ENCODE data around the gene CLDN22. TPM values are rescaled to one million over a fixed set of nuclear protein-coding genes. Genes with fewer than 3 reads are reported as not detected.

Gene CLDN22
- total RNA-seq (2014; rRNA removed): not detected in 2 replicates
- polyA plus RNA-seq (2012): 0.02 TPM

DNA sequence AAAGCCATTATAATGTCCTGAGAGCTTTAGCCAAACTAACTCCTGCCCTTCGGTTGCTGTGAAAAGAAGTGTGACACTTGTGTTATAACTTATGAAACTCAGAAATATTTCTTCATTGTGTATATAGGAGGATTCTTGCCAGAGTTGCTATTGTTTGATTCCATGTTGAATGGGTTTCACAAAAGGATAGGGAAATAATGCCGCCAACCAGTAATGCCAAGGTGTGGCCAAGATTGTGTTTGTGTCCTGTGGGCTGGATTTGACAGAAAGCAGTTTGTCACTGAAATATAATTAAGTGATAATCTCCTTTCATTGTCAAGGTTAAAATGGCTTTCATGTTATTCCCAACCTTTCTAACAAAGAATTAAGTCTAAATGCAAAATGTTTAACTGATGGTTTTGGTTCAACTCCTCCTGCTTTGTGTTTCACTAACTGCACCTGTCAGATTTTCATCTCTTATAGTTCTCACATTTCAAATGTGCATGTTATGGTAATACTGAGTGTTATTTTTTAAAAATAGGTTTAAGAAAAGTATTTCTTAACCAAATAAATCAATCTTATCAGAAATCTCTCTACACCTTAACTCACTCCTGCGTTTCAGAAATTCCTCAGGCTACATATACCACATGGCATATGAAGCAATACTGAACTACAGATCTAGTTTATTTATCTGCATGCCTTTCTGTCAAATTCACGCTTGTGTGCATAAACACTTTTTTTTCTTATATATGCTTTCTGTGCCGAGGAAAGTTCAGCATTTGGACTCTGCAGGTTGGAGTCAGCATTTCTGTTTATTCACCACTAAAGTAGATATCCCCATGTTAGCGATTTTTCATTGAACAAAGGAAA, at the start of gene CLDN22:
CLDN22 (minus strand) TSS at position 66 of the 849 bp plus-strand sequence; CDS start at position 8, 58 bp downstream.
- DNase-seq (ENCODE audit: low read depth): no peak

DNA sequence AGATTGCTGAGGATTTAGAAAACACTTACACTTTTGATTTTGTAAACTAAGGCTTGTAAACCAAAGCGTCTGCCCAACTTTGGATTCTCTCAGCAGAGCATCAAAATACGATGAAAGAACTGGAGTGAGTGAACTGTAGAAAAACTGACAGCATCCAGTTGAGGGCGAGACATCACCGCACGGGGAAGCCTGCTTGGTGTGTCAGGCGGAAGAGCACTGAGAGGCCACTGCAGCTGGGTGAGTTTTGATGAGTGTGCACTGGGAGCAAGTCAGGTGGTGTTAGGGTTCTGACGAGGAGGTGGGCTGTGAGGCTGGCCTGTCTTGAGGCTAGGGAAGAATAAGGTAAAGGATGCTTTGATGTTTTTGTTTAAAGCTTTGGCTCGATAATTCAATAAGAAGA, 49.0 kb upstream of the CLDN22 start:
- DNase-seq (ENCODE audit: low read depth): no peak

DNA sequence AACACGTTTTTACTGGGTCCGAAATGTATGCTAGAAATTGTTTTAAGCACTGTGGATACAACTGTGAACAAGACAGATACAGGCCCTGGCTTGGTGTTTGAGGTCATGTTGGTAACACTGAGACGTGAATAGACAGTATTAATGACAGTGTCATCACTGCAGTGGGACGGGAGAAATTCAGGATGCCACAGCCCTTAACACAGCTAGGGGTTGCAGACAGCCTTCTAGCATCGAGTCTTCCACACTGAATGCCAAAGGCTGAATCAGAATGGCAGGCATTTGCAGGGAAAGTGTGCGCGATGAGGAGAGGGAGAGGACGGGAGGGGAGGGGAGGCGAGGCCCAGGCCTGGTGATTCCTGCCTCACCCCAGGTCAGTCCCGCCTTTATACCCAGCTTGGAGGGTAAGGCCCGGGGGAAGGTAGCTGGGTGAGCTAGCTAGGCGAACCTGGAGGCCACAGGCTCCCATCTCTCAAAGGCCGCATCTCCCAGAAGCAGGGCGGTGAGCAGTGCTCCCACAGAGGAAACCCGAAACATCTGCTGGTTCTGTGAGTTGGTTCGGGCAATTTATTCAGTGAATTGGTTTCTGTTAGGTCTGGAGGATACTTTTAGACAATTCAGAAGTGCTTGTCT, 46.2 kb upstream of the CLDN22 start:
- no peak for DNase-seq (ENCODE audit: low read depth)

DNA sequence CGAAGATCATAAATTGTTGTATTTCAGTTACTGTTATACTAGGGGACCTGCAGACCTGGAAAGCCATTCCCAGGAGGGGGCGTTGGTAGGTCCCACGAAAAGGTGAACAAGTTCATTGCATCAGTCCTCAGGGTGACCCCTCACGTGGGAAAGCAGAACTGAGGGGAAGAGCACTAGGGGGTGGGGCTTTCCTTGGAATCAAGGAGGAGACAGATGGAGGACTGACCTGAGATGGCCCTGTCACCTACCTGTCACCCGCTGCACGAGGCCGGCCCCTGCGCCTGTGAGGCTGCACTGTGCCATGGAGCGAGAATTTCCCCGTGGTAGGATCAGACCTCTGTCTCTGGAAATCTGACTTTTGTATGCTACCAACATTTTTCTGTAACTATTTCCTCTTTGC, 43.9 kb upstream of the CLDN22 start:
- no peak for DNase-seq (ENCODE audit: low read depth)

DNA sequence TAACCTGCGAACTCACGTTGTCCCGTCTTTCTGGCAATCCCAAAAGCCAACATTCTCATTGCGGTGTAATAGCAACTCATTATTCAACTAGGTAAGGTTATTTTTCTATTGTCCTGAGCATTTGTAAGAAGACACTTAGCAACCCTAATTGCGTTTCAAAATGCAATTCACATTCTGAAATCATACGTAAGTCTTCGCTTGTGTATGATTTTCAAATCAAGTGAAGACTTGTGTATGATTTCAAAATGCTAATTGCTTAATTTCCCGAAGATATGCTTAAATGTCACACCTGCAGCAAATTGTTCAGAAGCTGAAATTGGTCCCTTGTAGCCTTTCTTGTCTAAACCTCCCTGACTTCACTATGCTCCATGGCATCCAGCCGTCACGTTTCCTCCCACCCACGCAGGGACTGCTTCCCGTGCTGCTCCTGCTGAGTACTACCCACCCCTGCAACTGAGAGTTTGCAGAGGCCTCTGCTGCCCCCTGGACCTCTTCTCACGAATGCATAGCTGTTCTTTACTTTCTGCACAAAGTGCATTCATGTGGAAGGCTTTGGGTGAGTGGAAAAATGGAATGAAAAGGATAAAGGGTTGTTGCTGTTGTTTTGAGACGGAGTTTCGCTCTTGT, 43.0 kb upstream of the CLDN22 start:
- peak; percentile 18 for DNase-seq (ENCODE audit: low read depth)

DNA sequence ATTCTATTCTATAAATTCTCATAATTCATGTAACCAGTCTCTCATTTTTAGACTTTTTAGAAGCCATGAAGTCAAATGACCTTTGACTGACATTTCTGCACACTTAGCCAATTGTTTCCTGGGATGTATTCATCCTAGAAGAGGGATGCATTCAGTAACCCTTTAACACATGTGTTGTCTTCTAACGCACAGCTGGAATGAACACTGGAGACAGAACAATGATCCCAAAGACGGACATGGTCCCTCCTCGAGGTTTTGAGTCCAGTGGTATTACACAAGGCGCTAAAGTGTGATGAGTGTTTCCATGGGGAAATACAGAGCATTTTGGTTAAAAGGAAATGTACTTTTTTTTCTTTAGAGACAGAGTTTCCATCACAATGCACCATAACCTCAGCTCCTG, 42.0 kb upstream of the CLDN22 start:
- no peak for DNase-seq (ENCODE audit: low read depth)

DNA sequence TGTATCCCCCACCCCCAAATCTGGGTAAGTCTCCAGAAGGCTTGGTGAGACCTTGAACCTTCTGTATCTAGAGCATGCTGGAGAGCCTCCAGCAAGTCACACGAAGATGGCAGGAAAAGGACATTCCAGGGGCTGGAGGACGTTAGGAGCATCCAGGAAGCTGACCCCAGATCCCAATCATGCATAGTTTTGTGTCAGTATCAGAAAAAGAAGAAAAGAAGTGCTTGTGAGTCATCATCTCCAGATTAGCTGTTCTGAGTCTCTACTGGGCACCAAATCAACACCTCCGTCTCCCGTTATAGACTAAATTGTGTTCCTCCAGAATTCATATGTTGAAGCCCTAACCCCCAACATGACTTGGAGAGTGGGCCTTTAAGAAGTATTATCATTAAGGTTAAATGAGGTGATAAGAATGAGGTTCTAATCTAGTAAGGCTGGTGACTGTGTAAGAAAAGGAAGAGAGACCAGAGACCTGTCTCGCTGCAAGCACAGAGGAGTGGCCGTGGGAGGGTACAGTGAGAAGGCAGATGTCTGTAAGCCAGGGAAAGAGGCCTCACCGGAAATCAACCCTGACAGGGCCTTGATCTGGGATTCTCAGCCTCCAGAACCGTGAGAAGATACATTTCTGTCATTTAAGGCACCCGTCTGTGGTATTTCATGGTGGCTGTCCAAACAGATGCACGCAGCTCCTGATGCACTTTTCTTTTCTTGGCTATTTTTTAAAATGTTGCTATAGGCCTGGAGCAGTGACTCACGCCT, 40.3 kb upstream of the CLDN22 start:
- peak; percentile 28 for DNase-seq (ENCODE audit: low read depth)

DNA sequence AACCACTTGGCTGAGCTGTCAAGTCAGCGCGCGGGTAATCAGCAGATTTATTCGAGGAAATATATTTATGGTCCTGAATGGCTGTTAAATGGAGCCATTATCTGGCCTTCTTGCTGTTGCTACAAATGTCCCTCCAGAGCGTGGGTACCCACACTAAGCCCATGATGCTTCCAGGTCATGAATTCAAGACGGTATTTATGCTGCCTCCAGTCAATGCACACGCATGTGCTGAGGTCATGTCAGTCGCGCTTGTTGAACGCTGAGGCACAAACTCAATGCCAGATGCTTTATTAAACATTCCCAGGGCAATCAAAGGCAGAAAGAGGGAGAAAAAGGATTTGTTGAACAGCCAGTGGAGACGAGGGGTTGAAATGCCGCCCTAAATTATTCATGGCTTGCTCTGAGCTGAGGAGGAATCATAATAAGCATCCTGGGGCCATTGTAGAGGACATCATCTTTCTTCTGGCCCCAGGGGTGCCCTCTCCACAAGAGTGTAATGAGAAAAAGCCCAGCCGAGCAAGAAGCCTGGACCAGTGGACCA, 38.2 kb upstream of the CLDN22 start:
- DNase-seq (ENCODE audit: low read depth): no peak

DNA sequence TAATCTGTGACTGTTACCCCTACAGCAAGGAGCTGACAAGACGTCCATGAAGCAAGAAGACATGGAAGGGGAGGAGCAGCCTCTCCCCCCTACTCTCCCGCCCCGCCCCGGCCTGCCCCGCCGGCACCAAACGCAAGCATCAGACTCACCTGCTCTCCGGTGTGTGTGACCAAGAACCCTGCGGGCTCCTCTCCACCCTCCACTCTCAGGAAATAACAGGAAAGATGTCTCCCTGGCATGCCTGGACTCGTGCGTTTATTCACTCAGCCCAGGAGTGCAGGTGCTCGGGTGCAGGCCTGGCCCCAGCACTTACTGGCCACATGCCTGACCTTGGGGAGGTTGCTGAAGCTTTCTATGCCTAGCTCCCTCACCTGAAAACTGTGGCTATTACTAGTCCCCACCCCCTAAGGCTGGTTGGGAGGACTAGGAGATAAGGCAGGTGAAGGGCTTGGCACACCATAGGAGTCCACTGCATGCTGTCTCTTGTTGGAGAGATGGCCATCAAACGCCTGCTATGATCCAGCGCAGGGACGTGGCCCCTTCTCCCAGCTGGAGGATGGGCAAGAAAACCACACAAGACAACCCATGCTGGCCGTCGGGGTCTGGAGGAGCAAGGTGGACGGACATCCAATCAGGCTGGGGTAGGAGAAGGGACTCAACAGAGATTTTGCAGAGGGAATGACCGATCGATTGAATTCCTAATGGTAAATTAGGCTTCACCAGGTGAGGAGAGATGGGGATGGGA, 37.0 kb upstream of the CLDN22 start:
- DNase-seq (ENCODE audit: low read depth): no peak

DNA sequence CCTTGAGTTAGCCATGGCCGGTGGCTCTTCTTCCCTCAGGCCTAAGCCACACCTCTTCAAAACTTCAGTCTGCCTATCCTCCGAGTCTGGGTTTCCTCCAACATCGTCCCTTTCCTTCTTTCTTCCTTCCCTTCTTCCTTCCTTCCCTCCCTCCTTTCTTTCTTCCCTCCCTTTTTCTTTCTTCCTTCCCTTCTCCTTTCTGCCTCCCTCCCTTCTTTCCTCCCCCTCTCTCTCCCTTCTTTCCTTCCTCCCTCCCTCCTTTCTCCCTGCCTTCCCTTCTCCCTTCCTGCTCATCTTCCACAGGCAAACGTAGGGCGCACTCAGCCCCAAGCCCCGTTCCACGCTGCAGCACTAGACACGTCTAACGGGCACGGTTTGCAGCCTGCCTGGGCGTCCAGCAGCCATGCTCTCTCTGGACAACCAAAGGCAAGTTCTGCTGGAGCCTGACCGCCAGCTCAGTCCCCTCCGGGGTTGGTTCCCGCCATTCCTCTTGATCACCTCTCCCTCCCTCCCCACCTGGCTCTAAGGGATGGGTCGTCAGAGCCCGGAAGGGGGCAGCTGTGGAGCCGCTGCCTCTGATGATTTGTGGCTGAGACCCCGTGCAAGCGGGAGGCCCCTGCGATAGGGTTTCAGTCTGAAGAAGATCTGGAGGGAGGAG, 36.2 kb upstream of the CLDN22 start:
- DNase-seq (ENCODE audit: low read depth): no peak

DNA sequence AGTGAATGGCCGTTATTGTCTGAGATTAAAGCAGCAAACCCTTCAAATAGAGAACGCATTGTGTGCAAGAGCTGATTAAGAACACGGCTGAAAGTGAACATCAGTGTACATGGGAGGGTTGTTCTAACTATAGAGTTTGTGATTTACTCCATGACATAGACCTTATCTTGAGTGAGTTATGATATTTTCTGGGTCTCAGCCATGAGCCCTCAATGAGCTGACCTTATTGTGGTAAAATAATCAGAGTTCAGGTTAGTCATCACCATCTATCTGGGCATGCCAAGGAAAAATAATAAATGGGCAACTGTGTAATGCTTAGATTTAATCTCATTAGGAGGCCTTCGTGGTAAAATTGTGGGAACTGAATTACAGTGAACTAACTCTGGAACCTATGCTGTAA, 35.3 kb upstream of the CLDN22 start:
- peak; percentile 62 for DNase-seq (ENCODE audit: low read depth)

DNA sequence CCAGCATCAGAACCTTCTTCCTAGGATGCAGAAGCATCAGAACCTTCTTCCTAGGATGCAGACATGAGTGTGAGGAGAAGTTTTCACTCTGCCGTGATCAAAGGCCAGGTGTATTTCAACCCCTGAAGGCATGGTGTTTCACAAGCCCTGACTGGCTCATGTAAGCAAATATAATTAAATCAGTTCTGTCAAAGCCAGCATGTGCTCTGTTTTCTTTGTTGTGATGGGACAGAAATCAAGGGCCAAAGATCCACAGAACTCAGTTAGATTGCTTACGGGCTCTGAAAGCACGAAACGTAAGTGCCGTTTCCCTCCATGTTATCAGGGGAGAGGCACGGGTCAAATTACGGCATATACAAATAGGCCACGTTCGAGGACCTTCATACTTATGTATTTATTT, 34.1 kb upstream of the CLDN22 start:
- no peak for DNase-seq (ENCODE audit: low read depth)

DNA sequence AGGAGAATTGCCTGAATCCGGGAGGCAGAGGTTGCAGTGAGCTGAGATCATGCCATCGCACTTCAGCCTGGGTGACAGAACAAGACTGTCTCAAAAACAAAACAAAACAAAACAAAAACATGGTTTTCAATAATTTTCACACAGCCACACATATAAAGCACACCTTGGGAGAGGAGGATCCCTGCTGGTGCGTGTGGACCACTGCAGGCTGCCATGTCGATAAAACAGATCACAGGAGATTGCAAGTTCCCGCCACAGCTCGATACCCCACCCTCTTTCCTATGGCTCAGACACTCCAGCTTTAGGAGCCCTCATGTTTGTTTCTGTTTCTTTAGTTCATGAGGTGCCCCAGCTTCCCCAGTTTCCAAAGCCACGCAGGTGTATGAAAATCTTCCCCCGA, 33.5 kb upstream of the CLDN22 start:
- DNase-seq (ENCODE audit: low read depth): no peak

DNA sequence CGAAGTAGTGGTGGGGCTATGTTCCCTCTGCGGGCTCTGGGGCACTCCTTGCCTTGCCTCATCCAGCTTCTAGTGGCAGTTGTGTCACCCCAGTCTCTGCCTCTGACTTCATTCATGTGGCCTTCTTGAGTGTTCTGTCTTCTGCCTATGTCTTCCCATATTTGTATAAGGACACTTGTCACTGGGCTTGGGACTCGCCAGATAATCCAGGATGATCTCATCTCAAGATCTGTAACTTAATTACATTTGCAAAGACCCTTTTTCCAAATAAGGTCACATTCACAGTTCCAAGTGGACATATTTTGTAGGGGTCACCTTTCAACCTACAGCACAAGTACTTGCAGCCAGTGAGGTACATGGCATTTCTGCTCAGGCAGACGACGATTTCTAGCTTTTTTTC, 32.5 kb upstream of the CLDN22 start:
- no peak for DNase-seq (ENCODE audit: low read depth)

DNA sequence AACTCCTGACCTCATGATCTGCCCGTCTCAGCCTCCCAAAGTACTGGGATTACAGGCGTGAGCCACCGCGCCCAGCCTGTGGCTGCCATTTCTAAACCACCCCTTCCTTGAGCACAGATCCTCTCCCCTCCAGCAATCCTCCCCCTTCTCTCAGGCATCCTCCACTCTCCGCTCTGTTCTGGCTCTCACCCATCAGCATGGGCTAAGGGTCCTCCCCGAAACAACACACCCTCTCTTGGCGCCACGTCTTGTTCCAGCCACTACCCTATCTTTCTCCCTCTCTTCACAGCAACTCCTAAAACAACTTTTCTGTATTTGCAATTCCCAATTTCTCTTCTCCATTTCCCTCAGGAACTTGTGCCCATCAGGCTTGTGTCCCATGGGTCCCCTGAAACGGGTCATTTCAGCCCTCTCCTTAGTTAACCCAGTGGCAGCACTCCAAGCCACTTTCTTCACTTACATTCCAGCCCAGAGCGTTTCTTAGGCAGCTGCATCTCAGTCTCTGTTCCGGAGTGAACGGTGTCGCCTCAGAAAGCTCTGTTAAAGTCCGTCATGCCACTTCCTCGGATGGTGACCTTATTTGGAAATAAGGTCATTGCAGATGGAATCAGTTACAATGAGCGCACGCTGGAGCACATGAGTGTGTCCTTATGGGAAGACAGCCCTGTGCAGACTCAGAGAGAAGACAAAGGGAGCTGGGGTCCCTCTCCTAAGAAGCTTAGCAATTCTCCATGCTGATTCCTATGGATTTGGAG, 30.4 kb upstream of the CLDN22 start:
- DNase-seq (ENCODE audit: low read depth): no peak

DNA sequence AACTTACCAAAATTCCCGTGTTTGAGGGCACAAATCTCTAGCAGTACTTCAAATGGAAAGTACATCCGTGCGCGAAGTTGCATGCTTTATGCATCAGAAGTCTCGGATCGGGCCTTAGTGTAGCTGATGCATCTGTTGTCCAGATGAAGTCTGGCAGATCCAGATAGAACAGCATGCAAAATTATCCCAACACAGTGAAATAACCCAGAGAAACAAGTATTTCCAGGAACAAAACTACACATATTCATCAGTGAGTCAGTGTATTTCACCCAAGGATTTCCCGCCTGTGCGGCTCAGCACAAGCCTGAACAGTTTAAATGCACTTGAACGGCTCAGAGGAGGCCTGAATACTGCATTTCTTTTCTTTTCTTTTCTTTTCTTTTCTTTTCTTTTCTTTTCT, 29.6 kb upstream of the CLDN22 start:
- peak; percentile 30 for DNase-seq (ENCODE audit: low read depth)

DNA sequence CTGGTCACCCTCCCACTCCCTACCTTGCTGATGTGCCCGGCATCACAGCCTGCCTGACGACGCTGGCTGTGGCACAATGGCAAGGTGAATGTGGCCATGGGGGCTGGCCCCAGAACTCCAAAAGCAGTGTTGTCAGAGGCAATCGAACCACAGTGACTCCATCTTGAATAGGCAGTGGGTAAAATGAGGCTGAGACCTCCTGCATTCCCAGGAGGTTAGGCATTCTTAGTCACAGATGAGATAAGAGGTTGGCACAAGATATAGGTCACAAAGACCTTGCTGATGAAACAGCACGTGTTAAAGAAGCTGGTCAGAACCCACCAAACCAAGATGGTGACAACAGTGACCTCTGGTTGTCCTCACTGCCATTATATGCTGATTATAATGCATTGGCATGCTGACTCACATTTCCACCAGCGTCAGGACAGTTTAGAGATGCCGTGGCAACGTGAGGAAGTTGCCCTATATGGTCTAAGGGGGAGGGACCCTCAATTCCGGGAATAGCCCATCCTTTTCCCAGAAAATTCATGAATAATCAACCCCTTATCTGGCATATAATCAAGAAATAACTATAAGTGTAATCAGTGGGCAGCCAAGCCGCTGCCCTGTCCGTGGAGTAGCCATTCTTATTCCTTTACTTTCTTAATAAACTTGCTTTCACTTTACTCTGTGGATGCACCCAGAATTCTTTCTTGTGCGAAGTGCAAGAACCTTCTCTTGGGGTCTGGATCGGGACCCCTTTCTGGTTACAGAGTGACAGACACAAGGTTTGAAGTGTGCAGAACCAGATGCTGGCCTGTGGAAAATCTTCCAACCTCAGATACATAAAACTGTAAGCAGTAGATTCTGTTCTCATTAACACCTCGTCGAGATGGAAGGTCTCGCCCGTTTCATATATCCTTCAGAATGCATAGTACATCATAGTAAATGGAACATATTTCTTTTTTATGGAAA, 28.9 kb upstream of the CLDN22 start:
- DNase-seq (ENCODE audit: low read depth): peak; percentile 88

DNA sequence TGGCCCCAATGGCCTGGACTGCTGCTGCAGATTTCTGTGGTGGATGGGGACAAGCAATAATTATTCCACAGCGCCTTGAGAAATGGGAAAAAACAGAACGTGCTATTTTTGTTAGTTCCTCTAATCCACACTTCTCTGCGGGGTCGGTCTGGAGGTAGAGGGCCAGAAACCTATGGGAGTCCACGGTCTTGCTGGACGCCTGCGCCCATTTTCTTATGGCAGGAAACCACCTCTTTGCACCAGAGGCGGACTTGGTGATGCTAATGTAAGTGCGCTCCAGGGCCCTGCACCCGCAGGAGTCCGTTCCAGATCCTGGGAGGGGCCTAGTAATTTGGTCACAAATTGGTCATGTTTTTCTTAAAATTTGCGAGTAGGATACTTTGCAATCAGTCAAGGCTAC, 28.1 kb upstream of the CLDN22 start:
- no peak for DNase-seq (ENCODE audit: low read depth)
